IMR-90 (cell line): ENCODE measurements around the gene FCHSD2. TPM values are rescaled to one million over a fixed set of nuclear protein-coding genes. Genes with fewer than 3 reads are reported as not detected.

ENCODE experiments used
- ATAC-seq: fragments of 200-7000 bp; cut with Tn5 transposase; 2 replicates; pipeline ENCODE4 v1.9.1; 2020; ENCODE audit warnings: low read depth, mild to moderate bottlenecking, moderate library complexity
- BruUV-seq: library from RNA; stranded (reverse); fragments of 400-500 nt; replicated peaks from 2 replicates; lab custom pipeline; 2021; lab: Mats Ljungman, UMichigan
- CTCF ChIA-PET: fragments of 300-600 bp; formaldehyde crosslinking; extraction: SDS; loops from one replicate; lab custom pipeline; 2021; ENCODE audit warnings: antibody characterized with exemption; lab: Yijun Ruan, JAX
- POLR2A ChIA-PET: fragments of 300-600 bp; sonication (Branson Sonifier 250); formaldehyde crosslinking; loops from one replicate; lab custom pipeline; 2022; ENCODE audit warnings: antibody characterized with exemption; ENCODE audit not compliant: unreplicated experiment; lab: Charles Lee
- DNase-seq: peaks from one replicate; pipeline ENCODE4 v3.0.0; 2013
- H2AFZ ChIP-seq: replicated peaks from 2 replicates; pipeline ENCODE3; 2013; ENCODE audit warnings: low read length, mild to moderate bottlenecking; ENCODE audit not compliant: poor library complexity
- H2AK5ac ChIP-seq: 2 replicates; pipeline ENCODE4 v1.6.1; 2013; ENCODE audit warnings: low read depth, low read length, inconsistent platforms
- H2AK9ac ChIP-seq: replicated peaks from 2 replicates; pipeline ENCODE3; 2013; ENCODE audit warnings: mild to moderate bottlenecking, low read depth, low read length, moderate library complexity; ENCODE audit not compliant: poor library complexity
- H2BK120ac ChIP-seq: 2 replicates; pipeline ENCODE4 v1.6.1; 2013; ENCODE audit warnings: low read depth, low read length, inconsistent platforms
- H2BK15ac ChIP-seq: 3 replicates; pipeline ENCODE4 v1.6.1; 2013; ENCODE audit warnings: low read depth, low read length, inconsistent platforms
- H2BK20ac ChIP-seq: 2 replicates; pipeline ENCODE4 v1.6.1; 2013; ENCODE audit warnings: low read depth, mild to moderate bottlenecking, inconsistent platforms, low read length, moderate library complexity
- H2BK5ac ChIP-seq: 2 replicates; pipeline ENCODE4 v1.6.1; 2013; ENCODE audit warnings: mild to moderate bottlenecking, low read depth, low read length, inconsistent platforms; ENCODE audit not compliant: poor library complexity, severe bottlenecking
- H3K14ac ChIP-seq: replicated peaks from 2 replicates; pipeline ENCODE4 v1.6.1; 2013; ENCODE audit warnings: low read depth, low read length, inconsistent platforms
- H3K18ac ChIP-seq: 2 replicates; pipeline ENCODE4 v1.6.1; 2013; ENCODE audit warnings: low read depth, low read length, control low read depth
- H3K23ac ChIP-seq: 2 replicates; pipeline ENCODE4 v1.6.1; 2013; ENCODE audit warnings: low read depth, low read length, inconsistent platforms
- H3K27ac ChIP-seq: 2 replicates; pipeline ENCODE4 v1.5.1; 2013; ENCODE audit warnings: mild to moderate bottlenecking, control low read depth, low read length; ENCODE audit not compliant: insufficient read depth
- H3K27me3 ChIP-seq: 2 replicates; pipeline ENCODE4 v1.6.1; 2013; ENCODE audit warnings: low read length; ENCODE audit not compliant: control insufficient read depth, insufficient read depth
- H3K36me3 ChIP-seq: 2 replicates; pipeline ENCODE4 v1.6.1; 2013; ENCODE audit warnings: low read length, mixed read lengths; ENCODE audit not compliant: control insufficient read depth, insufficient read depth
- H3K4ac ChIP-seq: 2 replicates; pipeline ENCODE4 v1.6.1; 2013; ENCODE audit warnings: low read depth, low read length, inconsistent platforms
- H3K4me1 ChIP-seq: 2 replicates; pipeline ENCODE4 v1.6.1; 2013; ENCODE audit warnings: low read length, mixed read lengths; ENCODE audit not compliant: control insufficient read depth, insufficient read depth
- H3K4me2 ChIP-seq: 2 replicates; pipeline ENCODE4 v1.6.1; 2013; ENCODE audit warnings: low read depth, mild to moderate bottlenecking, control low read depth, low read length, moderate library complexity
- H3K4me3 ChIP-seq: 2 replicates; pipeline ENCODE4 v1.5.1; 2013; ENCODE audit warnings: low read depth, mild to moderate bottlenecking, control low read depth, low read length, moderate library complexity; ENCODE audit not compliant: insufficient read depth
- H3K56ac ChIP-seq: 2 replicates; pipeline ENCODE4 v1.6.1; 2013; ENCODE audit warnings: low read length, inconsistent platforms; ENCODE audit not compliant: insufficient read depth; ENCODE audit errors: extremely low read depth
- H3K79me1 ChIP-seq, 2 experiments: 2 replicates each; pipeline ENCODE4 v1.6.1; 2013; ENCODE audit warnings: low read length in 2 of 2, inconsistent platforms in 1 of 2, low read depth in 1 of 2
- H3K9ac ChIP-seq: 2 replicates; pipeline ENCODE4 v1.6.1; 2013; ENCODE audit warnings: low read depth, low read length, control low read depth
- H3K9me1 ChIP-seq: 2 replicates; pipeline ENCODE4 v1.6.1; 2013; ENCODE audit warnings: low read length, inconsistent platforms; ENCODE audit not compliant: insufficient read depth
- H3K9me3 ChIP-seq: 2 replicates; pipeline ENCODE4 v1.6.1; 2013; ENCODE audit warnings: low read length; ENCODE audit not compliant: control insufficient read depth, insufficient read depth
- H4K20me1 ChIP-seq: 2 replicates; pipeline ENCODE4 v1.6.1; 2013; ENCODE audit warnings: low read length, inconsistent platforms; ENCODE audit not compliant: insufficient read depth
- H4K5ac ChIP-seq: 2 replicates; pipeline ENCODE4 v1.6.1; 2013; ENCODE audit warnings: mild to moderate bottlenecking, low read depth, low read length, control low read depth
- H4K8ac ChIP-seq, 2 experiments: 2 replicates each; pipeline ENCODE4 v1.6.1; 2013; ENCODE audit warnings: low read depth in 2 of 2, low read length in 2 of 2, control low read depth in 1 of 2, inconsistent platforms in 1 of 2
- H4K91ac ChIP-seq: 2 replicates; pipeline ENCODE4 v1.6.1; 2013; ENCODE audit warnings: low read depth, low read length, inconsistent platforms; ENCODE audit not compliant: insufficient read depth
- CHD1 ChIP-seq: IDR thresholded peaks from 2 replicates; pipeline ENCODE4 v1.6.1; 2012; ENCODE audit warnings: low read depth, low read length, improper control_type of control experiment
- FOS ChIP-seq: fragments of 150-350 bp; IDR thresholded peaks from 2 replicates; pipeline ENCODE4 v1.6.1; 2016; ENCODE audit warnings: low read depth, low read length
- MAZ ChIP-seq: IDR thresholded peaks from 2 replicates; pipeline ENCODE4 v1.6.1; 2012; ENCODE audit warnings: low read depth, mild to moderate bottlenecking, low read length, improper control_type of control experiment, moderate library complexity, borderline replicate concordance
- RFX5 ChIP-seq: IDR thresholded peaks from 2 replicates; pipeline ENCODE4 v1.8.0; 2012; ENCODE audit warnings: low read depth, mild to moderate bottlenecking, low read length, moderate library complexity
- SMC3 ChIP-seq: fragments of 150-350 bp; IDR thresholded peaks from 2 replicates; pipeline ENCODE4 v1.6.1; 2016; ENCODE audit warnings: low read depth, mild to moderate bottlenecking, antibody characterized with exemption, low read length, moderate library complexity
- WGBS, 2 experiments: methylation state at CpG; one replicate each; pipeline versions ENCODE4 v1.1.5 to v1.1.7; 2013; ENCODE audit warnings: missing lambda C conversion rate in 2 of 2; ENCODE audit not compliant: insufficient read length in 1 of 2; ENCODE audit errors: extremely low coverage in 2 of 2; 5-methylcytosine and 5-hydroxymethylcytosine counted together
- dilution Hi-C: fragments of 300-500 bp; cut with HindIII; formaldehyde crosslinking; loops from one replicate; pipeline ENCODE4 v1.14.3; 2018; ENCODE audit warnings: low sequenced_read_pairs; ENCODE audit not compliant: unreplicated experiment
- in situ Hi-C: fragments of 300-500 bp; cut with MboI; formaldehyde crosslinking; loops from 3 replicates; pipeline ENCODE4 v1.14.3; 2019; ENCODE audit warnings: low sequenced_read_pairs, inconsistent platforms, mixed read lengths
- intact Hi-C: fragments of 100-400 bp; cut with micrococcal nuclease; formaldehyde crosslinking; loops from 2 replicates; pipeline ENCODE4 v1.10.0; 2022
- polyA plus RNA-seq, 3 experiments: library from polyadenylated mRNA; depleted of rRNA; stranded (reverse); fragments of >200 nt; gene quantifications; 2 replicates each; pipeline ENCODE4 v1.2.3, GENCODE V29; 2012; ENCODE audit warnings: low replicate concordance in 1 of 3
- total RNA-seq: library from RNA; depleted of rRNA; stranded (reverse); fragments of >200 nt; gene quantifications from 2 replicates; pipeline ENCODE4 v1.2.3, GENCODE V29; 2012
- TF ChIP-seq, protein P1 (sequence below): fragments of 150-350 bp; IDR thresholded peaks from 2 replicates; pipeline ENCODE4 v1.6.1; 2016; ENCODE audit warnings: low read depth, mild to moderate bottlenecking, low read length, moderate library complexity, borderline replicate concordance

FCHSD2 gene
- total and polyA plus RNA-seq, 2 of the 4 experiments (the other 2 are of a cell fraction), result 5.9 to 18.7 TPM

DNA sequence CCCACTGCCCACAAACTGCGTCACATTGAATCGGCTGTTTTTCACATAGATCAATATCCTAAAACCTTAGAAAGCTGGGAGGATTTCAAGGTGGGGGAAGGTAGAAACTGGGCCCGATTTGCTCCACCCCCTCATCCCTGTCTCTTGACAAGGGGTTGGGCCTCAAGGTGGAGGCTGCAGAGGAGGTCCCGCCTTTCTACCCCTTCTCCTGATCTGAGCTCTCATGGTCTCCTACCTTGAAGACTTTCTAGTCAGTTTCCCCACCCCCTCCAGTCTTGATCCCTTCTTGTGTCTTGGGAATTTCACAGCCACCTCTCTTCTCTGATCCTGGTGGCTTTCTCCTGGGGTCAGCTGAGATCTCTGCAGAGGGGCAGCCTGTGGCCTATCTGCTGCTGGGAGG lies 343.8 kb downstream of the FCHSD2 start:
- Histone ChIP-seq H3K4me3 (no peak overlapping the region), H3K9ac (no peak overlapping the region), H3K4ac (no peak overlapping the region), H3K56ac (no peak overlapping the region), H2BK20ac (no peak overlapping the region), H4K8ac (no peak overlapping the region), H3K14ac (no peak overlapping the region), H2BK5ac (no peak overlapping the region), H4K5ac (no peak overlapping the region), H3K23ac (no peak overlapping the region), H2BK15ac (no peak overlapping the region), H3K9me3 (no peaks in the 10 kb centered on the region), H3K9me1 (peaks cover 2% of the 10 kb centered on the region; the same call in 1 of the 2 replicates), H3K4me1 (peaks cover 2% of the 10 kb centered on the region; the same call in 1 of the 2 replicates), H3K27ac (no peak overlapping the region), H3K4me2 (no peak overlapping the region), H3K18ac (no peak overlapping the region), H3K79me1 (peaks cover 0 to under 1% of the 10 kb centered on the region in 2 experiments; a peak in 1 of 4 replicates), H3K27me3 (no peaks in the 10 kb centered on the region), H2BK120ac (no peak overlapping the region), H3K36me3 (no peaks in the 10 kb centered on the region), H2AFZ (no peak overlapping the region), H2AK5ac (no peak overlapping the region), H4K91ac (no peak overlapping the region), H2AK9ac (no peak overlapping the region), H4K20me1 (peaks cover 6% of the 10 kb centered on the region; the same call in 1 of the 2 replicates)
- ChIA-PET POLR2A (interaction anchor here (0.5 kb wide), 1 partner anchor 73 kb away, joined by 6 read pairs; no protein-coding TSS in a partner anchor), CTCF (no interaction called here)
- no CpG with 5 or more reads among the region's 4 CpGs for WGBS, 2 experiments
- TF ChIP-seq, protein P1, sequence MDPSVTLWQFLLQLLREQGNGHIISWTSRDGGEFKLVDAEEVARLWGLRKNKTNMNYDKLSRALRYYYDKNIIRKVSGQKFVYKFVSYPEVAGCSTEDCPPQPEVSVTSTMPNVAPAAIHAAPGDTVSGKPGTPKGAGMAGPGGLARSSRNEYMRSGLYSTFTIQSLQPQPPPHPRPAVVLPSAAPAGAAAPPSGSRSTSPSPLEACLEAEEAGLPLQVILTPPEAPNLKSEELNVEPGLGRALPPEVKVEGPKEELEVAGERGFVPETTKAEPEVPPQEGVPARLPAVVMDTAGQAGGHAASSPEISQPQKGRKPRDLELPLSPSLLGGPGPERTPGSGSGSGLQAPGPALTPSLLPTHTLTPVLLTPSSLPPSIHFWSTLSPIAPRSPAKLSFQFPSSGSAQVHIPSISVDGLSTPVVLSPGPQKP, result no peak
- TF ChIP-seq CHD1 (no peak), FOS (no peak), MAZ (no peak), RFX5 (no peak), SMC3 (no peak)
- dilution Hi-C loops (no loop called here), intact Hi-C loops (no loop called here), in situ Hi-C loops (no loop called here)
- ATAC-seq, result no peak
- DNase-seq, result no peak
- no TSS peak for BruUV-seq
